ENCODE data around the gene TAF1B. TPM values are rescaled to one million over a fixed set of nuclear protein-coding genes. Genes with fewer than 3 reads are reported as not detected.

The TAF1B gene
- total and polyA plus RNA-seq, 2 donors (not counting 3 experiments of a cell fraction or from before 2014, with no cell fraction given): 6.3 to 29.4 TPM

DNA sequence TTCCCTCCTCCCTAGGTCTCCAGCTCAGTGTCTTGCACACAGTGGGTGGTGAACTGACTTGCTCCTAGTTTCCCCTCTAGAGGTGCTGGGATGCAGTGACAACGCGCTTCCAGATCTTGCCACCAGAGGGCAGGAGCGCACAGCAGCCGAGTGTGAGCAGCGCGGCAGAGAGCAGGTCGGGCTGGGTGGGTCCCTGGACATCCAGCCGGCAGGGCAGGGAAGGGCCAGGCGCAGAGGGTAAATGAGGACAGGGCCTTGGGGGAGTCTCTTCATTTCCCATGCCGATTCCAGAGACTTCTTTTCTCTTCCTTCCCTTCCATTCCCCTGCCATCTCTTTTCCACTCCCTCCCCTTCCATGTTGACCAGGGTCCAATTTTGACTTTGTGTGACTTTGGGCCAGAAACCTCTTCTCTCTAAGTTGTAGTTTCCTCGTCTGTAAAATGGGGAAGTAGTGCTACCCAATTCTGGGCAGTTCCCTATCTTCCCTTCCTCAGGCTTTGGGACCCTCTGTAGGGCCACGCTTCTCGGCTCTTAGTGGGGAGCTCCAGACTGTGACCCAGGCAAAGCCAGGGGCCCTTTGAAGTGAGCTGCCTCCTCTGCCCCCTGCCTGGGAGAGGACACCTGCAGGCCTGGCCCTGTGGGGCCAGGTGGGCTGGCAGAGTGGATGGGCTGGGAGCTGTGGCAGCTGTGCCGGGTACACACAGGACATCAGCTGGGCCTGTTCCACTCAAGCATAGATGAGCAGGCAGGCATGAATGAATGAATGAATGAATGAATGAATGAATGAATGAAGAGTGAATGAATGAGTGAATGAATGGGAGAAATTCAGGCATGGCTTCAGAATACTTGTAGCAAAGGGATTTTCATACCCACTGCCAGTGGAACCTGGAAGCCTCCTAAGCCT lies 43.3 kb upstream of the TAF1B start:
- Histone ChIP-seq H3K4me2 (ENCODE audit: insufficient read depth, low read length) (no peak overlapping the region), H3K36me3 (ENCODE audit: control insufficient read depth in 2 of 2, extremely low read depth in 1 of 2, insufficient read depth in 2 of 2, low read length in 2 of 2) (no peaks in the 10 kb centered on the region), H2AFZ (ENCODE audit: low read depth, low read length) (peak overlapping the region; percentile 46), H3K4me3 (replicated peaks in 1 of 3; ENCODE audit: insufficient read depth in 1 of 3, low read depth in 1 of 3, low read length in 3 of 3) (no peak overlapping the region), H3K4me1 (ENCODE audit: control insufficient read depth, extremely low read depth, insufficient read depth, low read length) (no peaks in the 10 kb centered on the region), H3K9me3 (replicated peaks; ENCODE audit: control insufficient read depth, insufficient read depth, low read length) (no peaks in the 10 kb centered on the region), H4K20me1 (replicated peaks; ENCODE audit: control insufficient read depth, extremely low read depth, insufficient read depth, low read length) (no peaks in the 10 kb centered on the region), H3K9me1 (replicated peaks; ENCODE audit: control insufficient read depth, extremely low read depth, insufficient read depth, low read length) (no peaks in the 10 kb centered on the region), H3K27me3 (ENCODE audit: control insufficient read depth in 2 of 2, insufficient read depth in 2 of 2, low read length in 2 of 2) (no peaks in the 10 kb centered on the region), H3K9ac (replicated peaks; ENCODE audit: extremely low read depth, insufficient read depth, low read length) (no peak overlapping the region), H3K79me2 (ENCODE audit: control insufficient read depth, insufficient read depth, low read length) (no peaks in the 10 kb centered on the region), H3K27ac (ENCODE audit: insufficient read depth, low read depth, low read length) (no peak overlapping the region)
- TF ChIP-seq, protein P1, sequence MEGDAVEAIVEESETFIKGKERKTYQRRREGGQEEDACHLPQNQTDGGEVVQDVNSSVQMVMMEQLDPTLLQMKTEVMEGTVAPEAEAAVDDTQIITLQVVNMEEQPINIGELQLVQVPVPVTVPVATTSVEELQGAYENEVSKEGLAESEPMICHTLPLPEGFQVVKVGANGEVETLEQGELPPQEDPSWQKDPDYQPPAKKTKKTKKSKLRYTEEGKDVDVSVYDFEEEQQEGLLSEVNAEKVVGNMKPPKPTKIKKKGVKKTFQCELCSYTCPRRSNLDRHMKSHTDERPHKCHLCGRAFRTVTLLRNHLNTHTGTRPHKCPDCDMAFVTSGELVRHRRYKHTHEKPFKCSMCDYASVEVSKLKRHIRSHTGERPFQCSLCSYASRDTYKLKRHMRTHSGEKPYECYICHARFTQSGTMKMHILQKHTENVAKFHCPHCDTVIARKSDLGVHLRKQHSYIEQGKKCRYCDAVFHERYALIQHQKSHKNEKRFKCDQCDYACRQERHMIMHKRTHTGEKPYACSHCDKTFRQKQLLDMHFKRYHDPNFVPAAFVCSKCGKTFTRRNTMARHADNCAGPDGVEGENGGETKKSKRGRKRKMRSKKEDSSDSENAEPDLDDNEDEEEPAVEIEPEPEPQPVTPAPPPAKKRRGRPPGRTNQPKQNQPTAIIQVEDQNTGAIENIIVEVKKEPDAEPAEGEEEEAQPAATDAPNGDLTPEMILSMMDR (IDR thresholded peaks at IDR 0.05; ENCODE audit: extremely low read depth in 1 of 2, insufficient read depth in 1 of 2, low read depth in 1 of 2, low read length in 2 of 2): peak; percentile 96 to 99
- TF ChIP-seq, protein P2, sequence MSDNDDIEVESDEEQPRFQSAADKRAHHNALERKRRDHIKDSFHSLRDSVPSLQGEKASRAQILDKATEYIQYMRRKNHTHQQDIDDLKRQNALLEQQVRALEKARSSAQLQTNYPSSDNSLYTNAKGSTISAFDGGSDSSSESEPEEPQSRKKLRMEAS (IDR thresholded peaks at IDR 0.05; ENCODE audit: insufficient read depth, insufficient read length): no peak
- intact Hi-C loops (cut with micrococcal nuclease): loop anchor here (1.0 kb wide), 1 partner anchor 248 kb away; no protein-coding TSS in a partner anchor
- CTCF ChIA-PET: interaction anchor here (0.5 to 6.8 kb wide), 44 partner anchors 10 to 635 kb away, joined by 3 to 62 read pairs (median 4); partner anchors contain the start of genes ADAM17 and TAF1B
- POLR2A ChIA-PET: interaction anchor here (0.6 kb wide), 1 partner anchor 88 kb away, joined by 3 read pairs; no protein-coding TSS in a partner anchor
- FAIRE-seq (peak; percentile 95), DNase-seq (ENCODE audit: low read depth, low spot score) (peak; percentile 82)
- no TSS peak for BruUV-seq (replicated peaks)
- dilution Hi-C loops (cut with MboI; ENCODE audit: extremely low pct_ligation_motif_present, low sequenced_read_pairs): loop anchor here (10.0 to 25.0 kb wide), 2 partner anchors 162 to 245 kb away; partner anchors contain the start of genes GRHL1 and KLF11

Measured in endothelial cell of umbilical vein (primary cell).